Activated CD8-positive, alpha-beta T cell treated with anti-CD3 and anti-CD28 coated beads for 36 hours (primary cell): ENCODE results near the gene ABCA1. TPM values are rescaled to one million over a fixed set of nuclear protein-coding genes. Genes with fewer than 3 reads are reported as not detected.

Source experiments
- ATAC-seq: fragments of 200-7000 bp; cut with Tn5 transposase; one replicate; pipeline ENCODE4 v1.10.0; 2021; ENCODE audit warnings: mild to moderate bottlenecking, moderate library complexity
- CTCF ChIA-PET: fragments of 350-600 bp; sonication (Branson Sonifier 250); formaldehyde crosslinking; loops from one replicate; lab custom pipeline; 2021; ENCODE audit warnings: antibody characterized with exemption; lab: Charles Lee
- POLR2A ChIA-PET: fragments of 350-600 bp; sonication (Branson Sonifier 250); formaldehyde crosslinking; loops from one replicate; lab custom pipeline; 2021; ENCODE audit warnings: antibody characterized with exemption; lab: Charles Lee
- DNase-seq: peaks from one replicate; pipeline ENCODE4 v3.0.0-alpha.2; 2020
- H3K27ac Mint-ChIP-seq: one replicate; pipeline ENCODE4 v1.8.0; 2021; ENCODE audit warnings: mild to moderate bottlenecking, mixed read lengths
- H3K27me3 Mint-ChIP-seq: one replicate; pipeline ENCODE4 v1.8.0; 2021; ENCODE audit warnings: mixed read lengths
- H3K36me3 Mint-ChIP-seq: one replicate; pipeline ENCODE4 v1.8.0; 2021; ENCODE audit warnings: low read depth, mixed read lengths
- H3K4me1 Mint-ChIP-seq: one replicate; pipeline ENCODE4 v1.8.0; 2021; ENCODE audit warnings: low read depth, mixed read lengths
- H3K4me3 Mint-ChIP-seq: one replicate; pipeline ENCODE4 v1.8.0; 2021; ENCODE audit warnings: mild to moderate bottlenecking, moderate library complexity, mixed read lengths
- H3K9me3 Mint-ChIP-seq: one replicate; pipeline ENCODE4 v1.8.0; 2021; ENCODE audit warnings: mixed read lengths
- intact Hi-C: fragments of 100-400 bp; cut with micrococcal nuclease; formaldehyde crosslinking; loops from one replicate; pipeline ENCODE4 v1.10.0; 2022
- total RNA-seq, 2 experiments: library from RNA; stranded (reverse); gene quantifications; one replicate each; pipeline ENCODE4 v1.2.3, GENCODE V29; 2021
- TF ChIP-seq, protein P1 (sequence below): fragments of 200-600 bp; IDR thresholded peaks from one replicate; pipeline ENCODE4 v1.8.0; 2022; ENCODE audit warnings: antibody characterized with exemption, mild to moderate bottlenecking

The ABCA1 gene
- total RNA-seq, 2 experiments from 2014 or later, result 0.20 to 0.38 TPM

DNA sequence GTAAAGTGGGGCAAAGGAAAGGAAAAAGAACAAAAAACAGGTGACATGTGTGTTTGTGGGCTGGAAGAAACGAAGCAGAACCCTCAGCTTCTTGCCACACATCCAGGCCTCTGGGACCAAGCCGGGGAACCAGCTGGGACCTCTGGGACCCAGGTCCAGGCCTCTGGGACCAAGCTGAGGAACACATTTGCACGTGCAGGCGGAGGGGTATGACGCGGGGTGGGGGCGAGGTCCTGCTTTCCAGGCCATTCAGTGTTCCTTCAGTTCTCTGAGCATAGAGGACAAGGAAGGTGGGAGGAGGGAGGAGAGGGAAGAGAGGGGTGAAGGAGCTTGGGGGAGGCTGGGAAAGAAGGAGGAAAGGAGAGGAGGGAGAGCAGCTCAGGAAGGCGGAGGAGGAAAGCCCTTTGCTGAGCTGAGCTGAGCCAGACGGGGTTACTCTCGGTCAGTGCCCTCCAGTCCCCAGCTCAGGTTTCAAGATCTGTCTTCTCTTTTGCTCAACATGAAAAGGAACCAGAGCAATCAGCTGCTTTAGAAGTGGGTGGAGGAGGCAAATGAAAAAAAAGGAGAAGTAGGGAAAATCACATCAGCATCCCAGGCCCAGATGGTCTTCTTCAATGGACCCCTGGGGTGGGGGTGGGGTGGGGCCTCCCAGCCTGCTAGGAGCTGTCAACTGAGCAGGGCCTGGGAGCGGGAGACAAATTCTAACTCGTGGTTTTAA, 59.1 kb downstream of the ABCA1 start:
- TF ChIP-seq, protein P1, sequence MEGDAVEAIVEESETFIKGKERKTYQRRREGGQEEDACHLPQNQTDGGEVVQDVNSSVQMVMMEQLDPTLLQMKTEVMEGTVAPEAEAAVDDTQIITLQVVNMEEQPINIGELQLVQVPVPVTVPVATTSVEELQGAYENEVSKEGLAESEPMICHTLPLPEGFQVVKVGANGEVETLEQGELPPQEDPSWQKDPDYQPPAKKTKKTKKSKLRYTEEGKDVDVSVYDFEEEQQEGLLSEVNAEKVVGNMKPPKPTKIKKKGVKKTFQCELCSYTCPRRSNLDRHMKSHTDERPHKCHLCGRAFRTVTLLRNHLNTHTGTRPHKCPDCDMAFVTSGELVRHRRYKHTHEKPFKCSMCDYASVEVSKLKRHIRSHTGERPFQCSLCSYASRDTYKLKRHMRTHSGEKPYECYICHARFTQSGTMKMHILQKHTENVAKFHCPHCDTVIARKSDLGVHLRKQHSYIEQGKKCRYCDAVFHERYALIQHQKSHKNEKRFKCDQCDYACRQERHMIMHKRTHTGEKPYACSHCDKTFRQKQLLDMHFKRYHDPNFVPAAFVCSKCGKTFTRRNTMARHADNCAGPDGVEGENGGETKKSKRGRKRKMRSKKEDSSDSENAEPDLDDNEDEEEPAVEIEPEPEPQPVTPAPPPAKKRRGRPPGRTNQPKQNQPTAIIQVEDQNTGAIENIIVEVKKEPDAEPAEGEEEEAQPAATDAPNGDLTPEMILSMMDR, result no peak
- intact Hi-C loops, result no loop called here
- Mint-ChIP-seq H3K27me3 (no peaks in the 10 kb centered on the region), H3K4me3 (no peak overlapping the region), H3K27ac (no peak overlapping the region), H3K36me3 (no peaks in the 10 kb centered on the region), H3K9me3 (no peaks in the 10 kb centered on the region), H3K4me1 (no peaks in the 10 kb centered on the region)
- POLR2A ChIA-PET, result no interaction called here
- CTCF ChIA-PET, result interaction anchor here (1.2 to 1.8 kb wide), 2 partner anchors 8 to 14 kb away, joined by 3 to 8 read pairs; no protein-coding TSS in a partner anchor
- DNase-seq, result no peak
- no peak for ATAC-seq

DNA sequence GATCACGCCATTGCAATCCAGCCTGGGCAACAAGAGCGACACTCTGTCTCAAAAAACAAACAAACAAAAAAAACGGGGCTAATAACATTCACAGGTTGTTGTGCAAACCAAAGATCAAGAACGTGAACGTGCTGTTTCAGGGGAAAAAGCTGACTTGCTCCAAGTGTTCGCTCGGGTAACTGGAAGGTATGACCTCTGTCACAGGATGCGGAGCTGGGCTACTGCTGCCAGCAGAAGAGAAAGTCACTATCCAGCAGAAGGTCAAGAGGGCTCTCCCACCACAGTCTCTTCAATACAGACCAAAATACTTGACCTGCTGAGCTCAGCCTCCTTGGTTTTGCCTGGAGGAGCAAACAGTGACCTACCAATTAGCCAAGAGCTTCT, 59.7 kb downstream of the ABCA1 start:
- Mint-ChIP-seq H3K9me3 (no peaks in the 10 kb centered on the region), H3K27ac (no peak overlapping the region), H3K27me3 (no peaks in the 10 kb centered on the region), H3K36me3 (no peaks in the 10 kb centered on the region), H3K4me1 (no peaks in the 10 kb centered on the region), H3K4me3 (no peak overlapping the region)
- intact Hi-C loops, result no loop called here
- ChIA-PET POLR2A (no interaction called here), CTCF (interaction anchor here (1.2 to 1.8 kb wide), 2 partner anchors 7 to 14 kb away, joined by 3 to 8 read pairs; no protein-coding TSS in a partner anchor)
- no peak for DNase-seq
- ATAC-seq, result no peak
- TF ChIP-seq, protein P1, result no peak

DNA sequence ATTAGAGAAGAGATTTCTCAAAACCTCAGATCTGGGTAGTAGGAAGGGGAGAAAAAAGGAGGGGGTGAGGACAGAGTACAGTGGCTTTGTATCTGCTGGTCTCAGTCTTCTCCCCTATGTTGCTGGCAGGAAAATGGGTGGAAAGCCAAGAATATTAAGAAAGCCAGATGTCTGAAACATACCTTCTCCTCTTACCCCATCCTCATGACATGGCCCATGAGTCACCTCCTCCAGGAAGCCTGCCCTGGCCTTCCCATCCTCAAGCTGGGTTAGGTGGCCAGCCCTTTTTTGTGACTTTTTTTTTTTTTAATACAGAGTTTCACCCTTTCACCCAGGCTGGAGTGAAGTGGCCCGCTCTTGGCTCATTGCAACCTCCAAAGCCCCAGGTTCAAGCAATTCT, 61.8 kb downstream of the ABCA1 start:
- DNase-seq (no peak), ATAC-seq (no peak)
- intact Hi-C loops, result no loop called here
- TF ChIP-seq, protein P1, result no peak
- ChIA-PET CTCF (no interaction called here), POLR2A (no interaction called here)
- no peaks in the 10 kb centered on the region for H3K9me3 Mint-ChIP-seq
- H3K36me3 Mint-ChIP-seq, result no peaks in the 10 kb centered on the region
- H3K4me3 Mint-ChIP-seq, result no peak overlapping the region
- H3K27me3 Mint-ChIP-seq, result no peaks in the 10 kb centered on the region
- no peaks in the 10 kb centered on the region for H3K4me1 Mint-ChIP-seq
- no peak overlapping the region for H3K27ac Mint-ChIP-seq

DNA sequence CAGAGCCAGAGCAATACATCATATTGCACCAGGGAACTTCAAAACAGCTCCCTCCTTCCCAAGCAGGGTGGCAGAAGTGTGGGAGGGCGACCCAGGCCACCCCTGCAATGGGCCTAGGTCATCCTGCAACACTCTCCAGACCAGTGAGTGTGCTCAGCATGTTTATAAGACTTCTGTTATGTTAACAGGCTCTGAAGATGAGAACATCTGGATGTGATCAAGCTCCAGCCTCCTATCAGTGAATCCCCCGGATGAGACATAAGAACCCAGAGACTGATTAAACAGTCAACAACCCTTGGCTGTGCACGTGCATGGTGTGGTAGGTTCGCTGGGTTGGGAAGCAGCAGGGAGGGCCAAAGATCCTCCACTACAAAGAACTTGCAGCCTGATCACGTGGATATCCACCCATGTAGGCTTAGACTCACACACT, 63.3 kb downstream of the ABCA1 start:
- TF ChIP-seq, protein P1, result no peak
- ChIA-PET CTCF (interaction anchor here (1.2 to 4.6 kb wide), 9 partner anchors 11 to 551 kb away, joined by 4 to 33 read pairs (median 6); no protein-coding TSS in a partner anchor), POLR2A (interaction anchor here (2.1 kb wide), 1 partner anchor 9 kb away, joined by 5 read pairs; no protein-coding TSS in a partner anchor)
- intact Hi-C loops, result no loop called here
- no peaks in the 10 kb centered on the region for H3K27me3 Mint-ChIP-seq
- H3K4me1 Mint-ChIP-seq, result no peaks in the 10 kb centered on the region
- H3K36me3 Mint-ChIP-seq, result no peaks in the 10 kb centered on the region
- H3K27ac Mint-ChIP-seq, result no peak overlapping the region
- H3K9me3 Mint-ChIP-seq, result no peaks in the 10 kb centered on the region
- H3K4me3 Mint-ChIP-seq, result no peak overlapping the region
- no peak for DNase-seq
- ATAC-seq, result no peak
